GM03348 (cell line): Measurements from ENCODE around the gene PKN2.
"Not testable (repeated sequence)": the region's sequence is repeated elsewhere in the genome, so short reads cannot be mapped to it uniquely, and the experiment has no call there.

Experiments
- DNase-seq: peaks from one replicate; pipeline ENCODE4 v3.0.0; 2012; ENCODE audit warnings: low spot score

The PKN2 gene

DNA sequence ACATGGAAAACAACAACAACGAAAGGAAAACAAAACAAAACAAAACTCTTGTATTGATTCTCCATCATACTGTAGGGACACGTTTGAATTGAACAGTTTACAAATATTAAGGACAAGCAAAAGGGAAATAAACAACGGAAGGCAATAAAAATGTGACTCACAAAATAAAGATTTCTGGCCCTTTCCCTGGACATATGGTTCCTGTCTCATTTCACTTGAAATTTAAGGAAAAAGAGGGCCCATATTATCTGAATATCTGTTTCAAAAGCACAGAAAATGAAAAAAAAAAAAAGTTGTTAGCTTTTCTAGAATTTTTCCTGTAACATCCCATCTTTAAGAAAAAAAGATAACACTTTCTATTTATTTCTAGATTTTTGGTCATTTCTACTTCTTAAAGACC is 3.6 kb upstream of the PKN2 start:
- DNase-seq = no peak

DNA sequence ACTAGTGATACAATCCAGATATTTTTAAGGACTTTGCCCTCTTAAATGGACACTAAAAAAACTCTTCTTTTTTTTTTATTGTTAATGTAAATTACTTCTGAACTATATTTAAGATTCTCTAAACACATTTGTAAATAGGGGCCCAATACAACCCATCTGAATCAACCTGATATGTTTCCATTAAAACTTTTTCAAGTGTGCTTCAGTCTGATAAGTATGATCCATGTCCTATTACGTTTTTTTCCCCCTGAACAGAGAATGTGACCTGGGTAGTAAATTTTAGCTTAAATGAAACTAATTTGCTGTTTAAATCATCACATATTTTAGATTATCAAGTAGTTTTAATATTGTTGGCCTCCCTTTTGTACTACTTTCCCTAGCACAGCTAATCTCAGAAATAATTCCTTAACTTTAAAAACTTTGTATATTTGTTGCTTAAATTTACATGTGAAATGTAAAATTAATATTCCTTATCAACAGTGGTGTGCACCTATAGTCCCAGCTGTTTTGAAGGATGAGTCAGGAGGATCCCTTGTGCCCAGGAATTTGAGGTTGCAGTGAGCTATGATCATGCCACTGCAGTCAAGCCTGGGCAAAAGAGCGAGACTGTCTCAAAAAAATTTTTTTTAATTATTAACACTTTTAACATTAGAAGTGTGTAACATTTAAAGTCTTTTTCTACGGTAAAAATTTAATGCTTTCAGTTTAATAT is 3.0 kb upstream of the PKN2 start:
- DNase-seq = no peak

DNA sequence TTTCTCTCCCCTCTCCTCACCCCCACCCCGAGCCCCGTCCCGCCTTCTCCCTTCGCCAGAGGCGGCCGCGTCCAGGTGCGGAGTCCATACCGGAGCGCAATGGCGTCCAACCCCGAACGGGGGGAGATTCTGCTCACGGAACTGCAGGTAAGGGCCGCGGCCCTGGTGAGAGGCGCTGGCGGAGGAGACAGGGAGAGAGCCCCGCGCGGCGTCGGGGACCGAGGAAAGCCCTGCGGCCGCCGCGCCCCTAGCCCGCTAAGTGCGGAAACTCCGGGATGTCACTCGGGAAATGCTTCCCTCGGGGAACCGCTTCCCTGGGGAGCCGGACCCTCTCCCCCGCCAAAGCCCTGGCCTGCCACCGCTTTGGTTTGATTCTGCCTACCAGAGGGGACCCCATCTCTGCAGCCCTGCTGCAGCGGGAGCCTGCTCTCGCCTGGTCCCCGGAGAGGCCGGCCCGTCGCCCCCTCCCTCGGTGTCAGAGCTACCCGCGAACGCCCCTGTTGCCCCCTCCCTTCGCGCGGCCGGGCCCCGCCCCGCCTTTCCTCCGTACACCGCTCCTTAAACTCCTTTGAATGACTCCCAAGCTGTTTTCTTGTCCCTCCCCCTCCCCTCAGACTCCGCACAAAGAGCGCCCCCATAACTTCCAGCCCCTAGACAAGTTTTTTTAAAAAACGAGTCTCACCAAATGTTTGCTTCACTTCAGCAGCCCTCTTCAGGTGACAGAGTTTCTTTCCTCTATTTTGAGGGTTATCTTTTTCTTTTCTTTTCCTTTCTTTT is 597 bp downstream of the PKN2 start:
- peak; percentile 63 for DNase-seq

DNA sequence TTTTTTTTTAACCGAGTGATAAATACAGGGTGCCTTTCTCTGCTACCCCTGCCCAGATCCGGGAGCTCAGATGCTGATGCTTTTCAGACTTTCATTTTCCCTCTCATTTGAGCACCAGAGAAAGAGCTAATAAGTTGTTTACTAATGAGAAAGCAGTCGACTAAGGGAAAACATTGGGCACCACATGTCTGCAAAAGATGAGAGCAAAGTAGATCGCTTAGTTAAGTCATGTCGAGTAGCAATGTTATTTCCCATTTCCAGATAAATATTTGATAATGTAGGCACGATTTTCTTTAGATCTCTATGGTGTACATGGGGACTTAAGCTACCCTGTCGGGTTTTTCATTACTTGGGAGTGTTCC is 1.2 kb downstream of the PKN2 start:
- no peak for DNase-seq

DNA sequence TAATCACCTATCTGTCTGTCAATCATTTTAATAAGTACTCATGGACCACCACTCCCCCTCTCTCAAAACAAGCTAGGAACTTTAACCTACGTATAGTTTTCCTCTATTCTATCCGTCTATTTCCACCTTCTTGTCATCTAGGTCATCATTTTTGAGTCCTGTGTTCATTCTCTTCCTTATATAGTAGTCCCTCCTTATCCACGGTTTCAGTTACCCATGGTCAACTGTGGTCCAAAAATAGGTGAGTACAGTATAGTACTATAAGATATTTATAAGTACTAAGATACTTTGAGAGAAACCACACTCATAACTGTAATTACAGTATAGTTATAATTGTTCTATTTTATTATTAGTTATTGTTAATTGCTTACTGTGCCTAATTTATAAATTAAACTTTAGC is 7.5 kb downstream of the PKN2 start:
- no peak for DNase-seq

DNA sequence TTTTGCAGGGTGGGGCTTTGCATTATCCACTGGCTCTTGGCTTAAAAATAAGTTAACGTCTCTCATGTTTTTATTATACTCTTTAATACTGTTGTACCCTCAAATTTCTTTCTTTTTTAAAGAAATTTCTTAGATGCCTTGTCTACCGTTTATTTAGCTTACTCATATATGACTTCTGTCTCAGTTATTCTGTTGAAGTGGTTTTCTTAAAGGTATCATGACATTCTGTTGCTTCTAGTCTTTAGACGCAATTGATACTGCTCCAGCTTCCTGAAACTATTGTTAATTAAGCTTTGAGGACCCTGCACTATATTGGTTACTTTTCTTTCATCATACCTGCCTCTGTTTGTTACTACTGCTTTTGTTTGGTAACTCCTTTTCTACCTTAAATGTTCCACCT is 11.7 kb downstream of the PKN2 start:
- no peak for DNase-seq

DNA sequence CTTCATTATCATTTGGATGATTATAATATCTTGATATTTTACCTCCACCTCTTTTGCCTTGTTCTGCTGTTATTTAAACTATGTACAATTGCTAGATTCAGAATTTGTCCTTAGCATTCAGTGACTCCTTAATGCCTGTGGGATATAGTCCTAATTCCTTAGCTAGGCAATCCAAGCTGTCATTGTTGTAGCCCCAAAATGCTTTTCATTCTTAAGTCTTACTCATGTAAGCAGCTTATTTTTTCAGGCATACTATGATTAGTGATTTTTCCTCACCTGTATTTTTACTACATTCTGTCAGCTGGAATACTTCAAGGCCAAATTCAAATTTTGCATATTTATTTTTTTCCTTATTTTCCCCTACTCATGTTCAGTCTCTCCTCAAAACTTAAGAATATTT is 13.4 kb downstream of the PKN2 start:
- DNase-seq = peak; percentile 19

DNA sequence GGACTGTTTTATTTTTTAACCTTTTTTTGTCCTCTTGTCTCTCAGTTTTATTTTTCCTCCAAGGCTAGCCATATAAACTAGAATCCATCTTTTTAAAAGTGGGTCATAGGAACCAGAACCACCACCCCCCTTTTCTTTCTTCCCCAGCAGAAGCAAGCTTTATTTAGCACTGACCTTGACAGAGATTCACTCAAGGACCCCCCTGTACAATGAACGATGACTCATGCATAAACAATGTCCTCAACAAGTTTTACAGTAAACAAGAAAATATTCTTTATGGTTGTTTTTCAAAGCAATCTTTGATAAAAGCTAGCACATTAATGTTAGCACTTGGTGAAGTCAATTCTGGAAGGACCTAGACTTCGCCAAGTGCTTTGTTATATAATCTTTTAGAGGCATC is 14.1 kb downstream of the PKN2 start:
- DNase-seq = peak; percentile 13

DNA sequence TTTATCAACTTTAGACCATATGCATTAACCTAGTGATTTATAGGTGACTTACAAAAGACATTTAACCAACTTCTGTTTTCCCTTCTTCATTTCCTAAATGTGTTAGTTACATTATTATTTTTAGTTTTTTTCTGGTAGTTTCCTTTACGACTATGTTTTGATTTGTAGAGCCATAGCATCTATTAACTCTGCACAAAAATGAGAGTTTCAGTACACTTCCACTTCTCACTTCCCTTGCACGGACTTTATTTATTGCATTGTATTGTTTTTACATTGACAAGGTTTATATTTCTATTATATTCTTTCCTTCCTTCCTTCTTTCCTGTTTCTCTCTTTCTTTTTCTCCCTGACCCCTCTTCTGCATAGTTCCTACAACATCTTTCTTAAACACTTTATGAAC is 14.7 kb downstream of the PKN2 start:
- DNase-seq = no peak

DNA sequence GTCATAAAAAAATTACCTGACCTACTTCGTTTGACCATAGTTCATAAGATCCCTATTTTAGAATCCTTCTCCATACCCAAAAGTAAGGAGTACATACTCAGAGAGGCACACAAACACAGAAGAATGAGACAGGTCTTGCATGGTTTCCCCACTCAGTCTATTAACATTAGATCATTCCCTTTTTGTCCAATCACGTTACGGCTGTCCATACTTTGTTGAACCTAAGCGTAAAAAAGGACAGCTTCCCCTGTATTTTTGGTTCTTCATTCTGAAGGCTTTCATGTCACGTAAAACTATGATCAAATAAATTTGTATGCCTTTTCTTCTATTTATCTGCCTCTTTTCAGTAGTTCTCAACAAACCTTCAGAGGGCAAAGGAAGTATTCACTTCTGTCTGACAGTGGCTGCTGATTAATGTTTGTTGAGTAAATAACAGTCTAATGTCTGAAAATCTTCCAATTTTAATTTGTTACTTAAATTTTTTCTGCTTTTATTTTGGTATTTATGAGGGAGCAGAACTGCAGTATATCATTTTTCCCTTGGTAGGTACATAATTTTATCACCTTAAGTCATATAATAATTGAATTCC is 16.4 kb downstream of the PKN2 start:
- no peak for DNase-seq

DNA sequence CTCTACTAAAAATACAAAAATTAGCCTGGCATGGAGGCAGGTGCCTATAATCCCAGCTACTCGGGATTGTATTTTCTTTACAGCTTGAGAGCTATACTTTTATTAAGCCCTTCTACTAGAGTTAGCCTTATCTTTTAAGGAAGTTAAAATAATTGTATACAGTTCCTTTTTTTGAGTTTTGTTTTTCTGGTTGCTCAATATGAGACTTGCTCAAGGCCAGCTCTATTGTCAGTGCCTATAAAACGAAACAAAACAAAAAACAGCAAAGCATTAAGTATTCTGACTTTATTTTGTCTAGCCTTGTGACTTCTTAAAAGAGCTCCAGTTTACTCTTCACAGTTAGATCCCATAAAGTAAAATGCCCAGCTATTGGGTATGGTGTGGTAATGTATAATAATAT is 17.2 kb downstream of the PKN2 start:
- DNase-seq = no peak

DNA sequence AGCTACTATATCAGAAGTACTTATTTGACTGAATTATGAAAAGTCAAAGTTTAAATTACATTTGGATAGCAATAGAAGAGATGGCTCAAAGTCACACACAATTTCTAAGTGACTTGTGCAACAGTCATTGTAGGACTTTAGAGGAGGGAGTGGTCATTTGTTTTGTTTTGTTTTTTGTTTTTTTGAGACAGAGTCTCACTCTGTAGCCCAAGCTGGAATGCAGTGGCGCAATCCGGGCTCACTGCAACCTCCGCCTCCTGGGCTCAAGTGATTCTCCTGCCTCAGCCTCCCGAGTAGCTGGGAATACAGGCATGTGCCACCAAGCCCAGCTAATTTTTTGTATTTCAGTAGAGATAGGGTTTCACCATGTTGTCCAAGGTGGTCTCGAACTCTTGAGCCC is 17.7 kb downstream of the PKN2 start:
- not testable (repeated sequence) for DNase-seq

DNA sequence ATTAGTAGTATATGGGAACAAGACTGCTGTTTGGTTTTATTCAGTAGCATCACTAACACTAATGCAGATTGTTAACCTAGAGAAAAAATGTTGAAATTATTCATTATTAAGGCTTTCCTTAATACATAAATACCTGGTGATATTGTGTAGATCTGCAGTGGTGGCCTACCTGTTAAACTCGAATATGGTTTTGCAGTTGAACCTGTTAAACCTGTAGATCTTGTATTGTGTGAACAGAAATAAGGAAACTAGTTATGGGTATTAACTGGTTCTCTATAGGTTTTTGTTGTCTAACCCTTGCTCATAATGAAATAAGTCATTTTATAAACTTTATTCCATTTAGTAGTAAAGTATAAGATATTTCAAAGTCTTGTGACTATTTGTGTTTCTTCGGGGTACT is 23.9 kb downstream of the PKN2 start:
- no peak for DNase-seq

DNA sequence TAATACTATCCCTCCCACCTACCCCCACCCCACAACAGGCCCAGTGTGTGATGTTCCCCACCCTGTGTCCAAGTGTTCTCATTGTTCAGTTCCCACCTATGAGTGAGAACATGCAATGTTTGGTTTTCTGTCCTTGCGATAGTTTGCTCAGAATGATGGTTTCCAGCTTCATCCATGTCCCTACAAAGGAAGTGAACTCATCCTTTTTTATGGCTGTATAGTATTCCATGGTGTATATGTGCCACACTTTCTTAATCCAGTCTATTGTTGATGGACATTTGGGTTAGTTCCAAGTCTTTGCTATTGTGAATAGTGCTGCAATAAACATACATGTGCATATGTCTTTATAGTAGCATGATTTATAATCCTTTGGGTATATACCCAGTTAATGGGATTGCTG is 28.8 kb downstream of the PKN2 start:
- not testable (repeated sequence) for DNase-seq

DNA sequence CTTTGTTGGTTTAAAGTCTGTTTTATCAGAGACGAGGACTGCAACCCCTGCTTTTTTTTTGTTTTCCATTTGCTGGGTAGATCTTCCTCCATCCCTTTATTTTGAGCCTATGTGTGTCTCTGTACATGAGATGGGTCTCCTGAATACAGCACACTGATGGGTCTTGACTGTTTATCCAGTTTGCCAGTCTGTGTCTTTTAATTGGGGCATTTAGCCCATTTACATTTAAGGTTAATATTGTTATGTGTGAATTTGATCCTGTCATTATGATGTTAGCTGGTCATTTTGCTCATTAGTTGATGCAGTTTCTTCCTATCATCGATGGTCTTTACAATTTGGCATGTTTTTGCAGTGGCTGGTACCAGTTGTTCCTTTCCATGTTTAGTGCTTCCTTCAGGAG is 32.5 kb downstream of the PKN2 start:
- DNase-seq = not testable (repeated sequence)

DNA sequence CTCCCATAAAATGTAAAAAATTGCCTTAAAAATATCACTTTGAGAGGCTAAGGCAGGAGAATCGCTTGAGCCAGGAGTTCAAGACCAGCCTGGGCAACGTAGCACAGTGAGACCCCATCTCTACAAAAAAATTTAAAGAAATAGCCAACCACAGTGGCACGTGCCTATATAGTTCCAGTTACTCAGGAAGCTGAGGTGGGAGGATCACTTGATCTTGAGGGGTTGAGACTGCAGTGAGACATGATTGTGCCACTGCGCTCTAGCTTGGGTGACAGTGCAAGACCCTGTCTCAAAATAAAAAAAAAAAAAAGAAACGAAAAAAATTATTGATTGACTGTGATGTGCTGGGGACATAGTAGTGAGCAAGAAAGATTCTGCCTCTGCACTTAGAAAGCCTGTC is 38.4 kb downstream of the PKN2 start:
- DNase-seq = no peak

DNA sequence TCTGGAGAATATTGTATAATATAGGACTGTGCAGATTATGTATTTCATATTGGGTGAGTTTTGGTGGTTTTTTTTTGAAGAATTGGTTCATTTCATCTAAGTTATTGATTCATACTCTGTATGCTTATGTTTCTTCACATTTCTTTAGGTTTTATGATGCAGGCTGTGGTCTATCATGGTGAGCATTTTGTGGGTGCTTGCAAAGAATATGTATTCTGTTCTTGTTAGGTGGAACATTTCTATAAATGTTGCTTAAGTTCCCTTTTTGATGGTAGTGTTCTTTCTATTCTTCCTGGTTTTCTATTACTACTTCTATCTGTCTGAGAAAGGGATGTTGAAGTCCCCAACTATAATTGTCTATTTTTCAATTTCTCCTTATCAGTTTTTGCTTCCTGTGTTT is 42.6 kb downstream of the PKN2 start:
- no peak for DNase-seq

DNA sequence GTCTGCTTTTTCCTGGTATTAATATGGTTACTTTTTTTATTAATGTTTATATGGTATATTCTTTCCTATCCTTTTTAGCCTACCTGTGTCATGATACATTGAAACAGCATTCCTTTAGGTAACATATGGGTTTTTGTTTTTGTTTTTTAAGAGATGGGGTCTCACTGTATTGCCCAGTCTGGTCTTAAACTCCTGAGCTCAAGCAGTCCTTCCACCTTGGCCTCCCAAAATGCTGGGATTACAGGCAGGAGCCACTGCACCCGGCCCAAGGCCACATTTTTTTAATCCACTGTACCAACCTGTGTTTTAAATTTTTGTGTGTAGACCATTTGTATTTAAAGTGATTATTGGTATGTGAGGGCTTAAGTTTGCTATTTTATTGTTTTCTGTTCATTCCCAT is 43.1 kb downstream of the PKN2 start:
- DNase-seq = no peak

DNA sequence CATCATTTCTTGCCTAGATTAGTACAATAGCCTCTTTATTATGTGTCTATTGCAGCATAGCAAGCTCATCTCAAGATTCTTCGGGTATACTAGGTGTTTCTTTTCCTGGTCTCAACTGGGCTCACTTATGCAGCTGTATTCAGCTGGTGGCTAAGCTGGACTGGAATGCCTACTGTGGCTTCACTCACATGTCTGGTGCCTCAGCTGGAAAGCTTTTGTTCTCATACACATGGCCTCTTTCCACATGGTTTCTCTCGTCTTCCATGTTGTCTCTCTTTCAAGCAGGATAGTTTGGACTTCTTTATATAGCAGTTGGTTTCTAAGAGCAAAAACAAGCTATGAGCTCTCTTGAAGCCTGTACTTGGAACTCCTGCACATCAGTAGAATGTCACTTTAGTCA is 45.2 kb downstream of the PKN2 start:
- DNase-seq = no peak

DNA sequence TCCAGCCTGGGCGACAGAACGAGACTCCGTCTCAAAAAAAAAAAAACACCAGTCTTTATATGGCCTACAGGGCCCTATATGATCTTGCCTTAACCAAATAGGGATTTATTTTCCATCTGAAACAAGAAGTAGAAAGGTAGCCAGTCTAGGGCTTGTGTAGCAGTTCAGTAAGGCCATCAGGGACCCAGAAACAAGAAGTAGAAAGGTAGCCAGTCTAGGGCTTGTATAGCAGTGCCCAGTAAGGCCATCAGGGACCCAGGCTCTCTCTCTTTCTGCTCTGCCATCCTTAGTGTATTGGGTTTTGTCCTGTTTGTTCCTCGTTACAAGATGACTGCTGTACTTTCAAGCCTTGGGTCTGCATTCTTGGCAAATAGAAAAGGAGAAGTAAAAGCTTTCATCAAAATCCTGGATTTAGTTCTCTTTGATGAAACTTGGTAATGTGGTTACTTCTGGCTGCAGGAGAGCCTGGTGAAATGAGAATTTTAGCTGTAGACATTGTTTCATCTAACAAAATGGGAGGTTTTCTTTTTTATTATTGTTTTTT is 46.1 kb downstream of the PKN2 start:
- no peak for DNase-seq

DNA sequence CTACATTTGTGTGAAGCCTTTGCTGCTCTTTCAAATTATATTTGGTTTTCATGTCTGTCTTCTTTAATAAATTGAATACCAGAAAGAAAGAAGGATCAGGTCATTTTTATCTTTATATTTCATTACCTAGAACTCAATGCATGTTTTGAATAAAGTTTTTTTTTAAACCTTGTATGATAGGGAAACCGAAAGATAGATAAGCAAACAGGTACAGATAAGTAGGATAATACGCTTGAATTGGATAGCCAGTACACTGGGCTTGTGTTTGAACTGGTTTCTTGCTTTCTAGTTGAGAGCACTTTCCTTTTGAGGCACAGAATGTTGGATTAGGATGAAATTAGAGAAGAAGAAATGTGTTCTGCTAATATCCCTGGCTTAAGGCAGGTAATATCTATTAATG is 46.9 kb downstream of the PKN2 start:
- DNase-seq = no peak

DNA sequence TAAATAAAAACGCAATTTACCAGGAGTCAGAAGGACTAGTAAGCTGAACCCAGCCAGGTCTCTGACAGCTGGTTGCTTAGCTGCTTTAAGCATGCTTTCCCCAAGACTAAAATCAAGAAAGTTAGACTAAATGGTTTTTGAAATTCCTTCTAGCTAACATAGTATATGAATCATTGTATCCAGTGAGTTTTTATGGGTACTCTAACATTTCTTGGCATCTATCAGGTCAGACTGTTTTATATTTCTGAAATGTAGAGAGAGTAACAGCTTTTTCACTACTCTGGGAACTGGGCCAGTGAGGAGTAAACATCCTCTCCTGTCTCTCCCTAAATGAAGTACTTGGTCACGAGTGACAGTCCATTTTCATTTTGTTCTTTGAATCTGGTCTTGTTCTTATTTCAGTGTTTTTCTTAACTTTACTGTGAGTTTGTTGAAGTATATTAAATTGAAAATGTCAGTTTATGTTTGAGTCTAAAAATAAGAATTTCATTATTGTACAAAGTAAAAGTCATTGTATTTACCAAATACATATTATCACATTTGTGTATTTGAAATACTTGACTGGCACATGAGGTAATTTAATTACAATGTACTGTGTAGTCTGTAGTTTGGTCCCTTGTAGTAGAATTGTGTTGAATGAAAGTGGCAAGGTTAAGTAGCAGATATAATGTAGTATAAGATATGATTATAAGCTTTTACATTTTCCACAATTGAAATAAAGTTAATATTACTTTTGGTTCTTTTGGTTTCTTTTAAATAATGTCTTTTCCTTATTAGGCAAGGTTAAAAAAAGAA is 47.6 kb downstream of the PKN2 start:
- DNase-seq = peak; percentile 82
